ENCODE data around the gene SHLD3. TPM values are rescaled to one million over a fixed set of nuclear protein-coding genes. Genes with fewer than 3 reads are reported as not detected.
A peak's percentile ranks its signal among the peaks of the same experiment; 100 is the strongest.
"Not testable (repeated sequence)": the region's sequence is repeated elsewhere in the genome, so short reads cannot be mapped to it uniquely, and the experiment has no call there.

Gene SHLD3
- total RNA-seq, 4 donors from 2014 or later = 1.1 to 4.8 (median 3.8) TPM

GRCh38 chr5:65612298-65612907 lies 12.4 kb upstream of the SHLD3 start:
- H3K36me3 ChIP-seq = peaks cover 7 to 96% of the 10 kb centered on the region in 2 donors
- H3K27me3 ChIP-seq = no peaks in the 10 kb centered on the region
- no peak overlapping the region for H3K4me3 ChIP-seq
- H3K9me3 ChIP-seq = no peaks in the 10 kb centered on the region
- 69 to 92% methylated on average over 2 to 4 of the region's 4 CpGs for WGBS, 2 donors (ENCODE audit: low coverage in 1 of 2)
- no peak for ATAC-seq
- peaks cover 0 to 3% (median 0%) of the 10 kb centered on the region in 3 donors for H3K4me1 ChIP-seq
- no peak overlapping the region for H3K27ac ChIP-seq
- no peak for TF ChIP-seq EP300 (IDR thresholded peaks at IDR 0.05)
- no peak for TF ChIP-seq CTCF (IDR thresholded peaks at IDR 0.05)

- H3K27ac ChIP-seq = no peak overlapping the region
- 86 to 90% methylated on average over 4 of the region's 4 CpGs for WGBS, 2 donors (ENCODE audit: low coverage in 1 of 2)
- no peaks in the 10 kb centered on the region for H3K27me3 ChIP-seq
- H3K4me3 ChIP-seq = no peak overlapping the region
- ATAC-seq = no peak
- H3K4me1 ChIP-seq = peaks cover 10 to 52% (median 20%) of the 10 kb centered on the region in 3 donors
- no peaks in the 10 kb centered on the region for H3K9me3 ChIP-seq
- no peak for TF ChIP-seq EP300 (IDR thresholded peaks at IDR 0.05)
- no peak for TF ChIP-seq CTCF (IDR thresholded peaks at IDR 0.05)
- TF ChIP-seq POLR2A (IDR thresholded peaks at IDR 0.05) = no peak
- no peak for TF ChIP-seq POLR2AphosphoS5 (IDR thresholded peaks at IDR 0.05)
- peaks cover 0 to 25% of the 10 kb centered on the region in 2 donors for H3K36me3 ChIP-seq
Measured at GRCh38 chr5:65620021-65620420, 4.8 kb upstream of the SHLD3 start.

GRCh38 chr5:65621961-65622360 lies 2.9 kb upstream of the SHLD3 start:
- H3K27me3 ChIP-seq, H3K36me3 ChIP-seq, ATAC-seq, H3K9me3 ChIP-seq, H3K27ac ChIP-seq, H3K4me3 ChIP-seq: not testable (repeated sequence)
- WGBS, 2 donors (ENCODE audit: low coverage in 1 of 2) = 20 to 65% methylated on average over 1 to 4 of the region's 4 CpGs
- peaks cover 16 to 69% (median 28%) of the 10 kb centered on the region in 3 donors for H3K4me1 ChIP-seq

GRCh38 chr5:65623482-65623881 lies 1.3 kb upstream of the SHLD3 start:
- Histone ChIP-seq H3K36me3 (no peaks in the 10 kb centered on the region), H3K4me3 (peak overlapping the region; percentile 61 to 87), H3K9me3 (no peaks in the 10 kb centered on the region), H3K27ac (peak overlapping the region; percentile 18 to 90 (median 84)), H3K4me1 (peaks cover 16 to 69% (median 28%) of the 10 kb centered on the region in 3 donors), H3K27me3 (no peaks in the 10 kb centered on the region)
- TF ChIP-seq POLR2AphosphoS5 (IDR thresholded peaks at IDR 0.05) = no peak
- TF ChIP-seq EP300 (IDR thresholded peaks at IDR 0.05) = no peak
- no peak for TF ChIP-seq CTCF (IDR thresholded peaks at IDR 0.05)
- TF ChIP-seq POLR2A (IDR thresholded peaks at IDR 0.05) = no peak
- 4% methylated on average over 9 of the region's 9 CpGs for WGBS, 2 donors (ENCODE audit: low coverage in 1 of 2)
- ATAC-seq = no peak

- TF ChIP-seq EP300 (IDR thresholded peaks at IDR 0.05) = no peak
- TF ChIP-seq POLR2AphosphoS5 (IDR thresholded peaks at IDR 0.05) = peak; percentile 42
- TF ChIP-seq CTCF (IDR thresholded peaks at IDR 0.05) = no peak
- TF ChIP-seq POLR2A (IDR thresholded peaks at IDR 0.05) = peak; percentile 29 to 40
- Histone ChIP-seq H3K4me3 (peak within 1 kb of the TSS; percentile 61 to 87), H3K4me1 (peaks cover 16 to 62% (median 28%) of the 10 kb centered on the region in 3 donors), H3K9me3 (no peaks in the 10 kb centered on the region), H3K36me3 (peaks cover 0 to under 1% of the 10 kb centered on the region in 2 donors), H3K27me3 (no peaks in the 10 kb centered on the region), H3K27ac (peak within 1 kb of the TSS; percentile 18 to 90 (median 84))
- WGBS, 2 donors (ENCODE audit: low coverage in 1 of 2) = 0% methylated on average over 1 to 15 of the region's 32 CpGs
- ATAC-seq = peak; percentile 99
Measured at GRCh38 chr5:65624025-65624570, 729 bp upstream of the SHLD3 start, which contains the start of gene TRIM23. Gene TRIM23 (minus strand): TSS chr5:65624333. CDS start chr5:65624274, 59 bp downstream.
